Measurements from ENCODE around the gene ZMYM5.

DNA sequence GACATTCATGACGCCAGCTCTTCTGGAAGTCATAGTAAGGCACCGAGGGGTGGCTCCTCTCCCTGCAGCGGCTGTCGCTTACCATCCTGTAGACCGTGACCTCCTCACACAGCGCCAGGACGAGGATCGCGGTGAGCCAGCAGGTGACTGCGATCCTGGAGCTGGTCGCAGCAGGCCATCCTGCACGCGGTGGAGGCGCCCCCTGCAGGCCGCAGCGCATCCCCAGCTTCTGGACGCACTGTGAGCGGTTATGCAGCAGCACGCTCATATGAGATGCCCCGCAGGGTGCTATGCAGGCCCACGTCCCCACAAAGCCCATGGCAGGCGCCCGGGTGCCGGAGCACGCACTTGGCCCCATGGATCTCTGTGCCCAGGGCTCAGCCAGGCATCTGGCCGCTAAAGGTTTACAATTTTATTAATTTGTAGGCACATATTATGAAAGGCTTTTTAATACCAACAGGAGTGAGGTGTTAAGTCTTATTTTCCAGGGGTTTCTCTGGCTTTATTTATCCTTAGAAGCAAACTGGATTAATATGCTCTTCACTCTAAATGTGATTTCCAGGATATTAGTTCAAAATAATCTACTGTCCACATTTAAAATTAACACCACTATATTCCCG lies 45.1 kb downstream of the ZMYM5 start:
- TF ChIP-seq POLR2A (IDR thresholded peaks at IDR 0.05) = no peak
- TF ChIP-seq, protein P1, sequence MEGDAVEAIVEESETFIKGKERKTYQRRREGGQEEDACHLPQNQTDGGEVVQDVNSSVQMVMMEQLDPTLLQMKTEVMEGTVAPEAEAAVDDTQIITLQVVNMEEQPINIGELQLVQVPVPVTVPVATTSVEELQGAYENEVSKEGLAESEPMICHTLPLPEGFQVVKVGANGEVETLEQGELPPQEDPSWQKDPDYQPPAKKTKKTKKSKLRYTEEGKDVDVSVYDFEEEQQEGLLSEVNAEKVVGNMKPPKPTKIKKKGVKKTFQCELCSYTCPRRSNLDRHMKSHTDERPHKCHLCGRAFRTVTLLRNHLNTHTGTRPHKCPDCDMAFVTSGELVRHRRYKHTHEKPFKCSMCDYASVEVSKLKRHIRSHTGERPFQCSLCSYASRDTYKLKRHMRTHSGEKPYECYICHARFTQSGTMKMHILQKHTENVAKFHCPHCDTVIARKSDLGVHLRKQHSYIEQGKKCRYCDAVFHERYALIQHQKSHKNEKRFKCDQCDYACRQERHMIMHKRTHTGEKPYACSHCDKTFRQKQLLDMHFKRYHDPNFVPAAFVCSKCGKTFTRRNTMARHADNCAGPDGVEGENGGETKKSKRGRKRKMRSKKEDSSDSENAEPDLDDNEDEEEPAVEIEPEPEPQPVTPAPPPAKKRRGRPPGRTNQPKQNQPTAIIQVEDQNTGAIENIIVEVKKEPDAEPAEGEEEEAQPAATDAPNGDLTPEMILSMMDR (IDR thresholded peaks at IDR 0.05) = peak in 3 of 4 experiments; percentile 5 to 10 (median 10)

Measured in uterus (tissue), 2 donors.